Measurements from ENCODE around the gene SH3PXD2A.

- TF ChIP-seq CTCF (conservative IDR thresholded peaks at IDR 0.05; ENCODE audit: low read depth, low read length) (no peak), MXI1 (IDR thresholded peaks at IDR 0.05; ENCODE audit: borderline replicate concordance, low read depth, low read length) (no peak), FOS (IDR thresholded peaks at IDR 0.05; ENCODE audit: low read depth, low read length) (no peak), RCOR1 (IDR thresholded peaks at IDR 0.05; ENCODE audit: insufficient replicate concordance, low read length) (no peak), NFE2L2 (IDR thresholded peaks at IDR 0.05; ENCODE audit: low read depth, low read length) (no peak), RAD21 (IDR thresholded peaks at IDR 0.05; ENCODE audit: low read length) (no peak), POLR2A (IDR thresholded peaks at IDR 0.05; ENCODE audit: low read depth, low read length) (no peak), USF2 (IDR thresholded peaks at IDR 0.05; ENCODE audit: low read depth, low read length) (no peak), CEBPB (IDR thresholded peaks at IDR 0.05; ENCODE audit: low read depth, low read length) (no peak), CHD1 (IDR thresholded peaks at IDR 0.05; ENCODE audit: low read depth, low read length) (no peak)
Measured at GRCh38 chr10:103643381-103643780, 212.0 kb downstream of the SH3PXD2A start.
